SK-N-MC (cell line): ENCODE results near the gene KRTAP12-2.

Source experiments
- DNase-seq: peaks from one replicate; pipeline ENCODE4 v3.0.0-alpha.2; 2011; ENCODE audit warnings: low read depth, low spot score
- H3K27ac ChIP-seq: fragments of 200-600 bp; sonication (generic); 2 replicates; pipeline ENCODE4 v1.5.1; 2016; ENCODE audit warnings: mixed run types
- H3K36me3 ChIP-seq: fragments of 200-600 bp; sonication (generic); 2 replicates; pipeline ENCODE4 v1.6.1; 2017; ENCODE audit warnings: antibody characterized with exemption, low read length, mixed read lengths; ENCODE audit not compliant: insufficient read depth
- H3K4me3 ChIP-seq: fragments of 200-600 bp; sonication (generic); 2 replicates; pipeline ENCODE4 v1.5.1; 2016
- H3K9ac ChIP-seq: fragments of 200-600 bp; sonication (generic); 2 replicates; pipeline ENCODE4 v1.8.0; 2017; ENCODE audit warnings: mixed run types, mixed read lengths; ENCODE audit not compliant: insufficient read length
- H3K9me3 ChIP-seq: fragments of 200-600 bp; sonication (generic); 2 replicates; pipeline ENCODE4 v1.6.1; 2017; ENCODE audit warnings: low read depth, mild to moderate bottlenecking, antibody characterized with exemption, low read length, moderate library complexity, mixed read lengths
- EZH2 ChIP-seq: fragments of 200-600 bp; sonication (generic); IDR thresholded peaks from one replicate; pipeline ENCODE4 v1.6.1; 2017; ENCODE audit warnings: antibody characterized with exemption
- FOXP2 ChIP-seq: optimal IDR thresholded peaks from 2 replicates; pipeline ENCODE3; 2011; ENCODE audit warnings: mild to moderate bottlenecking, moderate library complexity; ENCODE audit not compliant: insufficient read depth; ENCODE audit errors: extremely low read length, control extremely low read depth
- POLR2AphosphoS5 ChIP-seq: IDR thresholded peaks from 2 replicates; pipeline ENCODE4 v1.6.1; 2012; ENCODE audit warnings: mild to moderate bottlenecking, low read depth, low read length, borderline replicate concordance

The KRTAP12-2 gene

DNA sequence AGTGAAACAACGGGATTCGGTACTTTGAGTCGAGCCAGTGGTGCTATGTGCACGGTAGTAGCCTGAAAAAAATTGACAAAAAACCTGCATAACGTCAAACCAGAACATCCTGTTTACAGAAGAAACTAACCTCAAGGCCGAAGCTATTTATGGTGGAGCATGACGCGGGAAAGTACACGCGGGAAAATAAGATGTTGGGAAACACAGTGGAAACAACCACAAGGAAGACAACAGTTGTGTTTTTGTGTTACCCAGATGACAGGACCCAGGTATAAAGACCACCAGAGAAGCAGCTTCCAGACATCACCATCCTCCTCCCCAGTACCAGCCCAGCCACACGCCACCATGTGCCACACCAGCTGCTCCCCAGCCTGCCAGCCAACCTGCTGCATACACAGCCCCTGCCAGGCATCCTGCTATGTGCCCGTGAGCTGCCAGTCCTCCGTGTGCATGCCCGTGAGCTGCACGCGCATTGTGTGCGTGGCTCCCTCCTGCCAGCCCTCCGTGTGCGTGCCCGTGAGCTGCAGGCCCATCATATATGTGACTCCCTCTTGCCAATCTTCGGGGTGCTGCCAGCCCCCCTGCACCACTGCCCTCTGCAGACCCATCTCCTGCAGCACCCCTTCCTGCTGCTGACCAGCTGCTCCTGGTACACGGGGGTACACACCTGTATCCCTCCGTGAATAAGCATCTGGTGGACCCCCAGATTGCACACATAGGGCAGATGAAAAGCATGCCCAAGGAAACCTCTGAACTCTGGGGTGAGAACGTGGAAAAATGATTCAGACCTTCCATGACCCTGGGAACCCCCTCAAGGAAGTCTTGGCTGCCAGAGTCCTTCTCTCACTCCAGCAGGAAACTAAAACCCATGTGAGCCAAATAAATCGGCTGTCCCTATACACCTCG, 8.8 kb downstream of the KRTAP12-2 start, which contains the start of gene KRTAP12-3:
Gene KRTAP12-3 (plus strand): TSS at position 298 of the 906 bp plus-strand sequence. CDS start 48 bp downstream, at position 346.
- DNase-seq = no peak
- peaks cover 2% of the 10 kb centered on the region; the same call in 1 of the 2 replicates for H3K9me3 ChIP-seq
- H3K27ac ChIP-seq = no peak within 1 kb of the TSS
- no peak within 1 kb of the TSS for H3K4me3 ChIP-seq
- H3K36me3 ChIP-seq = peaks cover 39% of the 10 kb centered on the region; the same call in 1 of the 2 replicates
- TF ChIP-seq FOXP2 = no peak
- no peak for TF ChIP-seq EZH2
- TF ChIP-seq POLR2AphosphoS5 = no peak
- H3K9ac ChIP-seq = no peak within 1 kb of the TSS

DNA sequence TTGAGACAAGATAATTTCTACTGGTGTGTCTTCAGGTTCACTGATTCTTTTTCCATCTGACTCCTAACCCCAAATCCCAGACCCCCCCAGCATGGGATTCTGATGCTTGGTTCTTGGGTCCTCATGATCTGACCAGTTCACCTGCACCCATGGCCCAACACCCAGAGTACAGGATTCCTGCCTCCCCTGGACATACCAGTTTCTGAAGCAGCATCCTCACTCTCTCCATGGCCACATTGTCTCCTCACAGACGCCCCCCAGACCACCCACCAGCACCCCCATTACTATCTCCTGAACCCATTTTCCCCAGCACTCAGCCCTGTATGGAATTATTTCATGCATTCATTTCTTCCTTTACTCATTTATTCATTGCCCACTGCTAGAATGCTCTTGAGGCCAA, 9.9 kb downstream of the KRTAP12-2 start:
- DNase-seq = no peak
- H3K27ac ChIP-seq = no peak overlapping the region

DNA sequence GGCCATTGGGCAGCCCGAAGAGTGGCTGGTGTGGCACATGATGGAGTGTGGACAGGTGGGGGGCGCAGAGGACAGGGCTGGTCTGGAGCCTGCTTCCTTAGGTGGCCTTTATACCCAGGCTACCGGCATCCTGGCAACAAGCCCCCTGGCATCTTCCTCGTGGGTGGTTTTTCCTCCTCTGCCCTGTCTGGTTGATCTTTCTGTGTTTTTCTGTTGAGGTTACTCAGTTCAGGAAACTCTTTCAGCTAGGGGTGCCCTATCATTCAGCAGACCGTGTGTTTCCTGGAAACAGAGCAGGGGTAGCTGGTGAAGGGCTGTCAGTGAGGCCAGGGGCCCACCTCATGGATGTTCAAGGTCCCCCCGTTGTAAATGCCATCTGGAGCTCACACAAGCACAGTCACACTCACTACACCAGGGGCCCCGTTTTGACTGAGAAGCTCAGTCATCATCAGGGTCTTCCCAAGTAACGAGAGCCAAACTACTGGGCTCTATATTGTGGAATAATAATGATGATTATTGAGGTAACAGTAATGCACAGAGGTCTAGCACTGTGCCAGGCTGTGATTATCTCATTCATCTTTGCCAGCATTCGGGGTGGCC, 12.1 kb downstream of the KRTAP12-2 start, which contains the start of gene KRTAP12-4:
Gene KRTAP12-4 (minus strand): TSS at position 84 of the 600 bp plus-strand sequence. CDS start 45 bp downstream, at position 39.
- no peak within 1 kb of the TSS for H3K27ac ChIP-seq
- H3K4me3 ChIP-seq = no peak within 1 kb of the TSS
- DNase-seq = no peak
- peaks cover 32% of the 10 kb centered on the region; the same call in 1 of the 2 replicates for H3K36me3 ChIP-seq
- no peak within 1 kb of the TSS for H3K9ac ChIP-seq
- TF ChIP-seq EZH2 = no peak
- no peak for TF ChIP-seq POLR2AphosphoS5
- TF ChIP-seq FOXP2 = no peak
- H3K9me3 ChIP-seq = peaks cover 2% of the 10 kb centered on the region; the same call in 1 of the 2 replicates

More for the DNA sequence above, 9.9 kb downstream of the KRTAP12-2 start:
- peaks cover 2% of the 10 kb centered on the region; the same call in 1 of the 2 replicates for H3K9me3 ChIP-seq
- peaks cover 39% of the 10 kb centered on the region; the same call in 1 of the 2 replicates for H3K36me3 ChIP-seq
- no peak overlapping the region for H3K9ac ChIP-seq
- no peak overlapping the region for H3K4me3 ChIP-seq
- TF ChIP-seq EZH2 (no peak), POLR2AphosphoS5 (no peak), FOXP2 (no peak)

DNA sequence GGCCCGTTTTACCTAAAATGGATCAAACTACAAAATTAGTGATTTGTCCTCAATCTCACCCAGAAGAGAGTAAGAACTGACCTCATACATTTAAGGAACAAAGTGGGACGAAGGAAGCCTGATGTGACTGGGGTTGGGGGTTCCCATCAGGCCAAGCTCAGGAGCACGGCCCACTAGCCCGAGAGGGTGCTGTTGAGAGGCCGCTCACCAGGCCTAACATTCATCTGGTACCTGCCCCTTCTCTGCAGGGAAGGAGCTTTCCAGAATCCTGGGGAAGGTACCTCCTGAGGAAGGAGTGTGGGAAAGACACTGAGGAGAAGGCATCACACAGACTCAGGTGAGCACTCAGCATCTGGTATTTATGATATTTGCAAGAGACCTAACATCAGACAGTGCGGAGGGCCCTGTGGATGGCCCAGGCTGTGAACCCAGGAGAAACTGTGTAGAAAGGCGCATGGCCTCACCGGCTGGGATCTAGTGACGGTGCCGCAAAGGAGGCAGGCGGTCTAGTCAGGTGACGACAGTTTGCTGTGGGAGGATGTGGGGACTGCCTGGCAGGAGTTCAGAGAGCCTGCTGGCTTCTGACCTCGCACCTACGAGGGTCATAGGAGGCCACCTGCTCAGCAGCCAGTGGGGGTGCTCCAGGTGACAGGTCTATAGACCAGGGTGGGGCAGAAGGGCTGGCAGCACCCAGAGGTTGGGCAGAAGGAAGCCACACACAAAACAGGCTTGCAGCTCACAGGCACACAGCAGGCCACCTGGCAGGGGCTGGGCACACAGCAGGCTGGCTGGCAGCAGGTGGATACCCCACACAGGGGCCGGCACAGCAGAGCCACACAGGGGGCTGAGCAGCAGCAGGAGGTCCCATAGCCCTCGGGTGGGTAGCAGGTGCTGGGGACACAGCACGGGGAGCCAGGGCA, 12.8 kb downstream of the KRTAP12-2 start:
- H3K36me3 ChIP-seq = peaks cover 30% of the 10 kb centered on the region; the same call in 1 of the 2 replicates
- TF ChIP-seq FOXP2 (no peak), EZH2 (no peak), POLR2AphosphoS5 (no peak)
- H3K27ac ChIP-seq = no peak overlapping the region
- no peak overlapping the region for H3K4me3 ChIP-seq
- no peak overlapping the region for H3K9ac ChIP-seq
- H3K9me3 ChIP-seq = peaks cover 2% of the 10 kb centered on the region; the same call in 1 of the 2 replicates
- DNase-seq = no peak

DNA sequence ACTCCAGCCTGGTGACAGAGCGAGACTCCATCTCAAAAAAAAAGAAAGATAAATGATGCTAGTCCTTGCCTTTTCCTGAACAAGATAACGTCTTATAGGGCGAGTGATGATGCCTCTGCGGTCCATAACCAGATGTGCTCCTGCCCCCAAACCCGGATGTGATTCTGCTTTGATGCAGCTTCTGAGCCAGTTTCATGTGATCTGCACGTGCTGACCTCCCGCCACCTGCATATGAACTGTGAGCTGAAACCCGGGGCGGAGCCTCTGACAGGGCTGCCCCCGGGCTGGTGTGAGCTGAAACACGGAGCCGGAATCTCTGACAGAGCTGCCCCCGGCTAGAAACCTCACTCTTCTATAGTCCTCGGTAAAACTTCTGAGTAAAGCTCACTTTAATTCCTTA, 13.6 kb downstream of the KRTAP12-2 start:
- no peak overlapping the region for H3K4me3 ChIP-seq
- H3K9me3 ChIP-seq = peaks cover 2% of the 10 kb centered on the region; the same call in 1 of the 2 replicates
- H3K9ac ChIP-seq = no peak overlapping the region
- TF ChIP-seq EZH2 (no peak), FOXP2 (no peak), POLR2AphosphoS5 (no peak)
- H3K27ac ChIP-seq = no peak overlapping the region
- no peak for DNase-seq
- peaks cover 23% of the 10 kb centered on the region; the same call in 1 of the 2 replicates for H3K36me3 ChIP-seq

DNA sequence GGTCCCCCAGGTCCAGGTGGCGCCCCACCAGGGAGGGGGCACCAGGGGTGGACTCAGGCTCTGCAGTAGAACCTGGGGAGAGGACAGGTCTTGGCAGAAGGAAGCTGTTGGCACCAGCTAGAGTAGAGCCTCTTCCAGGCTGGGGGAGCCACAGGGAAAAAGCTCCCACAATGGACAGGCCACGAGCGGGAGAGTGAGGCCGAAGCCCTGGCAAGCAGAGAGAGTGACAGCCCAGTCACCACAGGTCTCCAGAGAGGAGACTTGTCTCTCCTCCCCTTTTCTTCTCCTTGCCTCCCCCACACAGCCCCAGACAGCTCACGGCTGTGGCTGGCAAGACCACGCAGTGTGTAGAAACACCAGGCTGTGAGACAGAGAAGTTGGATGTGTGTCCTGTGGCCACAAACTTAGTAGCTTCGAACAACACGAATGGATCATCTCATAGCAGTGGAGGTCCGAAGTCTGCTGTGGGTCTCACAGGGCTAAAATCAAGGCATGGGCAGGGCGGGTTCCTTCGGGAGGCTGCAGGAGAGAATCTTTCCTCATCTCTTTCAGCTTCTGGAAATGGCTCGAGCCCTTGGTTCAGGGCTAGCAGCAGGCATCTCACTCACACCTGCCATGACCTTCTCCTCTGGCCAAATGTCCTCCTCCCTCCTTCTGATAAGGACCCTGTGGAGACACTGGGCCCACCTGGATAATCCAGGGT, 15.6 kb downstream of the KRTAP12-2 start:
- no peak overlapping the region for H3K27ac ChIP-seq
- DNase-seq = no peak
- no peak for TF ChIP-seq EZH2
- TF ChIP-seq FOXP2 = no peak
- TF ChIP-seq POLR2AphosphoS5 = no peak
- no peak overlapping the region for H3K4me3 ChIP-seq
- no peak overlapping the region for H3K9ac ChIP-seq
- peaks cover 3% of the 10 kb centered on the region; the same call in 1 of the 2 replicates for H3K36me3 ChIP-seq
- H3K9me3 ChIP-seq = no peaks in the 10 kb centered on the region

DNA sequence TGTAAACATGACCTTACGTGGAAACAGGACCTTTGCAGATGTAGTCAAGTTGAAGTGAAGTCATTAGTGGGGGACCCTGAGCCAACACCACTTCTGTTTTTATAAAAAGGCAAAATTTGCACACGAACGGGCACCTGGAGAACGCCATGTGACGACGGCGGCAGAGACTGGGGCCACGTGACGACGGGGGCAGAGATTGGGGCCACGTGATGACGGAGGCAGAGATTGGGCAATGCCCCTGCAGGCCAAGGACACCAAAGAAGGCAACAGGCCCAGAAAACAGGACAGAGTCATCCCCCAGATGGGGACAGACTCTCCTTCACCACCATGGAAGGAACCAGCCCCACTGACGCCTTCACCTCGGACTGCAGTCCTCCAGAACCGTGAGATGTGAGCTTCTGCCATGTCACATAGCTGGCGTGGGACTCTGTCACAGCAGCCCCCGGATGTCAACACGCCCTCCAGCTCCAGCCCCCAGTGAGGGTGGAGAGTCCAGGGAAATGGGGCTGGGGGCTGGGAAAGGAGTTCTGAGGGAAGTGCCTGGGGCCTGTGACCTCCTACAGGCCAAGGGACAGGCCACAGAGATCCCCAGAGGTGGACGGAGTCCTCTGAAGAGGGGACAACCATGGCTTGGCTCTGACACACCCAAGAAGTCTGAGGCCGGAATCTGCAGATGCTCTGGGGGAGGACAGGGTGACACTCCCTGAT, 16.3 kb downstream of the KRTAP12-2 start:
- Histone ChIP-seq H3K9me3 (no peaks in the 10 kb centered on the region; the same call in 1 of the 2 replicates), H3K4me3 (no peak overlapping the region), H3K9ac (no peak overlapping the region), H3K36me3 (no peaks in the 10 kb centered on the region; the same call in 1 of the 2 replicates), H3K27ac (no peak overlapping the region)
- no peak for DNase-seq
- no peak for TF ChIP-seq POLR2AphosphoS5
- no peak for TF ChIP-seq EZH2
- TF ChIP-seq FOXP2 = no peak
